ENCODE data around the gene GNAQ. TPM values are rescaled to one million over a fixed set of nuclear protein-coding genes. Genes with fewer than 3 reads are reported as not detected.

GNAQ gene
- total RNA-seq, 1 experiment from 2014 or later: 55.5 TPM

DNA sequence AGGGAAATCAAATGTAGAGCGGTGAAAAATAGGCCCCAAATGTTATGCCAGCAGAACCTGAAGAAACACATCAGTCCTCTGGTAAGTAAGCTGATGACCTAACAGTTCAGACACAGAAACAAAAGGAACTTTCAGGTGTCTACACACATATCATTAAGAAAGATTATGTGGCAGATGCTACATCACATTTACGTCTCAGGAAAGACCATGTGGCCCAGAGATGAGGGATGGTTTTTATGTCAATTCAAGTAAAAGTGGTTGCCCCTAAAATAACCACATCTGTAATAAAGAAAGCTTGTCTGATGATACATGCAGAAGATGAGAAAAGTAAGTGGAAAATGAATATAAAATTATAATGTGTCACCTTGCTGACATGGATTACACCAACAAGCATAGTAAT, 31.4 kb downstream of the GNAQ start:
- DNase-seq (ENCODE audit: low spot score) (no peak), ATAC-seq (no peak)
- no peak overlapping the region for H3K4me3 Mint-ChIP-seq
- H3K27ac Mint-ChIP-seq: no peak overlapping the region
- ChIA-PET CTCF (interaction anchor here (0.6 kb wide), 1 partner anchor 181 kb away, joined by 3 read pairs; no protein-coding TSS in a partner anchor), POLR2A (no interaction called here)
- H3K4me1 Mint-ChIP-seq: peaks cover 29% of the 10 kb centered on the region
- TF ChIP-seq, protein P1, sequence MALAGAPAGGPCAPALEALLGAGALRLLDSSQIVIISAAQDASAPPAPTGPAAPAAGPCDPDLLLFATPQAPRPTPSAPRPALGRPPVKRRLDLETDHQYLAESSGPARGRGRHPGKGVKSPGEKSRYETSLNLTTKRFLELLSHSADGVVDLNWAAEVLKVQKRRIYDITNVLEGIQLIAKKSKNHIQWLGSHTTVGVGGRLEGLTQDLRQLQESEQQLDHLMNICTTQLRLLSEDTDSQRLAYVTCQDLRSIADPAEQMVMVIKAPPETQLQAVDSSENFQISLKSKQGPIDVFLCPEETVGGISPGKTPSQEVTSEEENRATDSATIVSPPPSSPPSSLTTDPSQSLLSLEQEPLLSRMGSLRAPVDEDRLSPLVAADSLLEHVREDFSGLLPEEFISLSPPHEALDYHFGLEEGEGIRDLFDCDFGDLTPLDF (CRISPR knock-in tag; IDR thresholded peaks at IDR 0.05): no peak
- TF ChIP-seq, protein P2, sequence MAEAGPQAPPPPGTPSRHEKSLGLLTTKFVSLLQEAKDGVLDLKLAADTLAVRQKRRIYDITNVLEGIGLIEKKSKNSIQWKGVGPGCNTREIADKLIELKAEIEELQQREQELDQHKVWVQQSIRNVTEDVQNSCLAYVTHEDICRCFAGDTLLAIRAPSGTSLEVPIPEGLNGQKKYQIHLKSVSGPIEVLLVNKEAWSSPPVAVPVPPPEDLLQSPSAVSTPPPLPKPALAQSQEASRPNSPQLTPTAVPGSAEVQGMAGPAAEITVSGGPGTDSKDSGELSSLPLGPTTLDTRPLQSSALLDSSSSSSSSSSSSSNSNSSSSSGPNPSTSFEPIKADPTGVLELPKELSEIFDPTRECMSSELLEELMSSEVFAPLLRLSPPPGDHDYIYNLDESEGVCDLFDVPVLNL (CRISPR knock-in tag; IDR thresholded peaks at IDR 0.05; ENCODE audit: borderline replicate concordance, low read depth): no peak
- no peak for TF ChIP-seq GTF2I (CRISPR knock-in tag; conservative IDR thresholded peaks at IDR 0.05)
- TF ChIP-seq, protein P3, sequence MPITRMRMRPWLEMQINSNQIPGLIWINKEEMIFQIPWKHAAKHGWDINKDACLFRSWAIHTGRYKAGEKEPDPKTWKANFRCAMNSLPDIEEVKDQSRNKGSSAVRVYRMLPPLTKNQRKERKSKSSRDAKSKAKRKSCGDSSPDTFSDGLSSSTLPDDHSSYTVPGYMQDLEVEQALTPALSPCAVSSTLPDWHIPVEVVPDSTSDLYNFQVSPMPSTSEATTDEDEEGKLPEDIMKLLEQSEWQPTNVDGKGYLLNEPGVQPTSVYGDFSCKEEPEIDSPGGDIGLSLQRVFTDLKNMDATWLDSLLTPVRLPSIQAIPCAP (CRISPR knock-in tag; IDR thresholded peaks at IDR 0.05): no peak
- no peak for TF ChIP-seq ZNF671 (CRISPR knock-in tag; IDR thresholded peaks at IDR 0.05)
- no peak for TF ChIP-seq SMAD4 (CRISPR knock-in tag; IDR thresholded peaks at IDR 0.05)
- TF ChIP-seq ZNF396 (CRISPR knock-in tag; IDR thresholded peaks at IDR 0.05; ENCODE audit: borderline replicate concordance): no peak
- TF ChIP-seq, protein P4, sequence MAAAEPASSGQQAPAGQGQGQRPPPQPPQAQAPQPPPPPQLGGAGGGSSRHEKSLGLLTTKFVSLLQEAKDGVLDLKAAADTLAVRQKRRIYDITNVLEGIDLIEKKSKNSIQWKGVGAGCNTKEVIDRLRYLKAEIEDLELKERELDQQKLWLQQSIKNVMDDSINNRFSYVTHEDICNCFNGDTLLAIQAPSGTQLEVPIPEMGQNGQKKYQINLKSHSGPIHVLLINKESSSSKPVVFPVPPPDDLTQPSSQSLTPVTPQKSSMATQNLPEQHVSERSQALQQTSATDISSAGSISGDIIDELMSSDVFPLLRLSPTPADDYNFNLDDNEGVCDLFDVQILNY (CRISPR knock-in tag; IDR thresholded peaks at IDR 0.05): no peak
- TF ChIP-seq ZNF317 (CRISPR knock-in tag; IDR thresholded peaks at IDR 0.05; ENCODE audit: borderline replicate concordance, low read depth): no peak
- TF ChIP-seq NR3C1 (CRISPR knock-in tag; conservative IDR thresholded peaks at IDR 0.05; ENCODE audit: low read depth): no peak
- no peak for TF ChIP-seq ZNF416 (CRISPR knock-in tag; IDR thresholded peaks at IDR 0.05)
- no peak for TF ChIP-seq TEAD4 (CRISPR knock-in tag; IDR thresholded peaks at IDR 0.05)
- TF ChIP-seq TCF7 (CRISPR knock-in tag; IDR thresholded peaks at IDR 0.05; ENCODE audit: low read depth): no peak
- TF ChIP-seq ETV6 (CRISPR knock-in tag; IDR thresholded peaks at IDR 0.05): no peak
- TF ChIP-seq PRRX2 (CRISPR knock-in tag; IDR thresholded peaks at IDR 0.05): no peak
- no peak for TF ChIP-seq NFATC4 (CRISPR knock-in tag; IDR thresholded peaks at IDR 0.05)
- H3K27me3 Mint-ChIP-seq (ENCODE audit: low read depth): no peaks in the 10 kb centered on the region
- H3K9me3 Mint-ChIP-seq: no peaks in the 10 kb centered on the region
- no peaks in the 10 kb centered on the region for H3K36me3 Mint-ChIP-seq

DNA sequence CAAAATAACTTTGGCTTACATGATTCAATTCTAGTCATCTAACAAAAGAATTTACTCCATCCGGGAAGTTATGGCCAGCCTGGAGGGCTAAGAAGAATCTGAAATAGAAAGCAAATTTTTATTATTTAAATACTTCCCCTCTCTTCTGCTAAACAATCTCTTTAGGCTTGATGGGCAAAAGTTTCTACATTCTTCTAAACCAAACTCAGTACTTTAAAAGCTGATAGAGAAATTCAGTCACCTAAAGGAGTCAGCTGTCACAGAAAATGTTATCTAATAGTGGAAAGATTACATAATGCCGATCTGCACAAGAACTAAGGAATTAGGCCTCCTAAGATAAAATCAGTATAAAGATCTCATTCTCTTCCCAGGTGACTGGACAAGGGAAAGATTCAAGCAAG, 32.4 kb downstream of the GNAQ start:
- Mint-ChIP-seq H3K4me1 (peaks cover 24% of the 10 kb centered on the region), H3K27me3 (ENCODE audit: low read depth) (no peaks in the 10 kb centered on the region), H3K27ac (no peak overlapping the region), H3K36me3 (no peaks in the 10 kb centered on the region), H3K9me3 (no peaks in the 10 kb centered on the region), H3K4me3 (no peak overlapping the region)
- ATAC-seq: no peak
- DNase-seq (ENCODE audit: low spot score): no peak
- CTCF ChIA-PET: no interaction called here
- POLR2A ChIA-PET: interaction anchor here (0.8 kb wide), 1 partner anchor 43 kb away, joined by 3 read pairs; no protein-coding TSS in a partner anchor
- TF ChIP-seq ZBTB21 (CRISPR knock-in tag; IDR thresholded peaks at IDR 0.05; ENCODE audit: borderline replicate concordance): no peak
- TF ChIP-seq, protein P5, sequence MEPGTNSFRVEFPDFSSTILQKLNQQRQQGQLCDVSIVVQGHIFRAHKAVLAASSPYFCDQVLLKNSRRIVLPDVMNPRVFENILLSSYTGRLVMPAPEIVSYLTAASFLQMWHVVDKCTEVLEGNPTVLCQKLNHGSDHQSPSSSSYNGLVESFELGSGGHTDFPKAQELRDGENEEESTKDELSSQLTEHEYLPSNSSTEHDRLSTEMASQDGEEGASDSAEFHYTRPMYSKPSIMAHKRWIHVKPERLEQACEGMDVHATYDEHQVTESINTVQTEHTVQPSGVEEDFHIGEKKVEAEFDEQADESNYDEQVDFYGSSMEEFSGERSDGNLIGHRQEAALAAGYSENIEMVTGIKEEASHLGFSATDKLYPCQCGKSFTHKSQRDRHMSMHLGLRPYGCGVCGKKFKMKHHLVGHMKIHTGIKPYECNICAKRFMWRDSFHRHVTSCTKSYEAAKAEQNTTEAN (CRISPR knock-in tag; IDR thresholded peaks at IDR 0.05): no peak
- TF ChIP-seq ZNF263 (CRISPR knock-in tag; IDR thresholded peaks at IDR 0.05; ENCODE audit: low read depth): no peak
- TF ChIP-seq, protein P6, sequence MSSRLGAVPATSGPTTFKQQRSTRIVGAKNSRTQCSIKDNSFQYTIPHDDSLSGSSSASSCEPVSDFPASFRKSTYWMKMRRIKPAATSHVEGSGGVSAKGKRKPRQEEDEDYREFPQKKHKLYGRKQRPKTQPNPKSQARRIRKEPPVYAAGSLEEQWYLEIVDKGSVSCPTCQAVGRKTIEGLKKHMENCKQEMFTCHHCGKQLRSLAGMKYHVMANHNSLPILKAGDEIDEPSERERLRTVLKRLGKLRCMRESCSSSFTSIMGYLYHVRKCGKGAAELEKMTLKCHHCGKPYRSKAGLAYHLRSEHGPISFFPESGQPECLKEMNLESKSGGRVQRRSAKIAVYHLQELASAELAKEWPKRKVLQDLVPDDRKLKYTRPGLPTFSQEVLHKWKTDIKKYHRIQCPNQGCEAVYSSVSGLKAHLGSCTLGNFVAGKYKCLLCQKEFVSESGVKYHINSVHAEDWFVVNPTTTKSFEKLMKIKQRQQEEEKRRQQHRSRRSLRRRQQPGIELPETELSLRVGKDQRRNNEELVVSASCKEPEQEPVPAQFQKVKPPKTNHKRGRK (CRISPR knock-in tag; IDR thresholded peaks at IDR 0.05; ENCODE audit: borderline replicate concordance): no peak
- TF ChIP-seq, protein P7, sequence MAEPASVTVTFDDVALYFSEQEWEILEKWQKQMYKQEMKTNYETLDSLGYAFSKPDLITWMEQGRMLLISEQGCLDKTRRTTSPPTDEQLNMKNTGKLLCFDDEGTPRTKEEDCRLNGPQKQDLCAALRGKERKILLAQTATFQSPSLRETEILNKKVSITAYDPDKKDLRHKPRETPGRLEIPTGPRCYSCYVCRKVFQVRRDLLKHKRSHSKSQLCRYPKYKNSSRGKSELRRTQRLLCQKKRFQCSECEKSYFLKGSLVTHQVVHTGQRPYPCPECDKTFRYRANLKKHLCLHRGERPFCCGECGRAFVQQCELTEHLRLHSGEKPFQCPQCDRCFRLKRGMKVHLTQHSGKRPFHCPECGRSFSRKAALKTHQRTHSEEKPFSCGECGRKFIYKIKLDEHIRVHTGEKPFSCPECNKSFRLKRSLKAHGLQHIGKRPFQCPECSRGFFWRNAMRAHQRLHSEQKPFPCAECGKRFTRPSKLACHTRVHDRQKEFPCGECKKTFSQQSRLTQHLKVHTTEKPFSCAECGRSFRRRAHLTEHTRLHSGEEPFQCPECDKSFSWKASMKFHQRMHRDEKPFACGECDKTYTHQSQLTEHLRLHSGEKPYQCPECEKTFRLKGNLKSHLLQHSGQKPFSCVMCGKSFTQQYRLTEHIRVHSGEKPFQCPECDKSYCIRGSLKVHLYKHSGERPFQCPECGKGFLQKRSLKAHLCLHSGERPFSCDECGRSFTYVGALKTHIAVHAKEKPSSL (CRISPR knock-in tag; conservative IDR thresholded peaks at IDR 0.05): no peak
- TF ChIP-seq, protein P8, sequence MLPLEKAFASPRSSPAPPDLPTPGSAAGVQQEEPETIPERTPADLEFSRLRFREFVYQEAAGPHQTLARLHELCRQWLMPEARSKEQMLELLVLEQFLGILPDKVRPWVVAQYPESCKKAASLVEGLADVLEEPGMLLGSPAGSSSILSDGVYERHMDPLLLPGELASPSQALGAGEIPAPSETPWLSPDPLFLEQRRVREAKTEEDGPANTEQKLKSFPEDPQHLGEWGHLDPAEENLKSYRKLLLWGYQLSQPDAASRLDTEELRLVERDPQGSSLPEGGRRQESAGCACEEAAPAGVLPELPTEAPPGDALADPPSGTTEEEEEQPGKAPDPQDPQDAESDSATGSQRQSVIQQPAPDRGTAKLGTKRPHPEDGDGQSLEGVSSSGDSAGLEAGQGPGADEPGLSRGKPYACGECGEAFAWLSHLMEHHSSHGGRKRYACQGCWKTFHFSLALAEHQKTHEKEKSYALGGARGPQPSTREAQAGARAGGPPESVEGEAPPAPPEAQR (CRISPR knock-in tag; IDR thresholded peaks at IDR 0.05): no peak
- TF ChIP-seq, protein P9, sequence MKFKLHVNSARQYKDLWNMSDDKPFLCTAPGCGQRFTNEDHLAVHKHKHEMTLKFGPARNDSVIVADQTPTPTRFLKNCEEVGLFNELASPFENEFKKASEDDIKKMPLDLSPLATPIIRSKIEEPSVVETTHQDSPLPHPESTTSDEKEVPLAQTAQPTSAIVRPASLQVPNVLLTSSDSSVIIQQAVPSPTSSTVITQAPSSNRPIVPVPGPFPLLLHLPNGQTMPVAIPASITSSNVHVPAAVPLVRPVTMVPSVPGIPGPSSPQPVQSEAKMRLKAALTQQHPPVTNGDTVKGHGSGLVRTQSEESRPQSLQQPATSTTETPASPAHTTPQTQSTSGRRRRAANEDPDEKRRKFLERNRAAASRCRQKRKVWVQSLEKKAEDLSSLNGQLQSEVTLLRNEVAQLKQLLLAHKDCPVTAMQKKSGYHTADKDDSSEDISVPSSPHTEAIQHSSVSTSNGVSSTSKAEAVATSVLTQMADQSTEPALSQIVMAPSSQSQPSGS (CRISPR knock-in tag; IDR thresholded peaks at IDR 0.05; ENCODE audit: borderline replicate concordance, low read depth): no peak
- no peak for TF ChIP-seq CREM (CRISPR knock-in tag; IDR thresholded peaks at IDR 0.05)
- no peak for TF ChIP-seq HMGA2 (CRISPR knock-in tag; IDR thresholded peaks at IDR 0.05)

Measured in WTC11 (cell line).